Activated CD4-positive, CD25-positive, alpha-beta regulatory T cell (primary cell): ENCODE measurements around the gene GNAZ.

ENCODE experiments used
- DNase-seq, 4 experiments: peaks; one replicate each; lab custom pipeline; 2025; lab: John Stamatoyannopoulos, UW

The GNAZ gene

GRCh38 chr22:23119494-23120414, 49.4 kb downstream of the GNAZ start:
- peak in 2 of 4 experiments; percentile 16 to 24 for DNase-seq

- DNase-seq, result no peak
Observed at GRCh38 chr22:23120415-23120899, 50.1 kb downstream of the GNAZ start.

GRCh38 chr22:23121000-23121421, 50.7 kb downstream of the GNAZ start:
- no peak for DNase-seq

GRCh38 chr22:23121424-23121823, 51.1 kb downstream of the GNAZ start:
- no peak for DNase-seq

GRCh38 chr22:23122216-23122957, 52.1 kb downstream of the GNAZ start:
- DNase-seq, result no peak

GRCh38 chr22:23122992-23123803, 52.9 kb downstream of the GNAZ start:
- DNase-seq, result no peak

GRCh38 chr22:23123804-23124254, 53.5 kb downstream of the GNAZ start:
- no peak for DNase-seq

- no peak for DNase-seq
Observed at GRCh38 chr22:23124611-23125511, 54.5 kb downstream of the GNAZ start.

- DNase-seq, result no peak
Observed at GRCh38 chr22:23125512-23126103, 55.3 kb downstream of the GNAZ start.

GRCh38 chr22:23126165-23127054, 56.1 kb downstream of the GNAZ start:
- DNase-seq, result no peak

- no peak for DNase-seq
Observed at GRCh38 chr22:23127055-23127756, 56.9 kb downstream of the GNAZ start.

GRCh38 chr22:23127788-23128187, 57.5 kb downstream of the GNAZ start:
- no peak for DNase-seq

- peak; percentile 38 to 57 (median 51) for DNase-seq
Observed at GRCh38 chr22:23128269-23129108, 58.2 kb downstream of the GNAZ start.

GRCh38 chr22:23129149-23129548, 58.8 kb downstream of the GNAZ start:
- no peak for DNase-seq

- no peak for DNase-seq
Observed at GRCh38 chr22:23130697-23131096, 60.4 kb downstream of the GNAZ start.

- no peak for DNase-seq
Observed at GRCh38 chr22:23131931-23132330, 61.6 kb downstream of the GNAZ start.

- no peak for DNase-seq
Observed at GRCh38 chr22:23132376-23133091, 62.2 kb downstream of the GNAZ start.
